ENCODE results near the gene TTBK1.
"Not testable (repeated sequence)": the region's sequence is repeated elsewhere in the genome, so short reads cannot be mapped to it uniquely, and the experiment has no call there.

Gene TTBK1

DNA sequence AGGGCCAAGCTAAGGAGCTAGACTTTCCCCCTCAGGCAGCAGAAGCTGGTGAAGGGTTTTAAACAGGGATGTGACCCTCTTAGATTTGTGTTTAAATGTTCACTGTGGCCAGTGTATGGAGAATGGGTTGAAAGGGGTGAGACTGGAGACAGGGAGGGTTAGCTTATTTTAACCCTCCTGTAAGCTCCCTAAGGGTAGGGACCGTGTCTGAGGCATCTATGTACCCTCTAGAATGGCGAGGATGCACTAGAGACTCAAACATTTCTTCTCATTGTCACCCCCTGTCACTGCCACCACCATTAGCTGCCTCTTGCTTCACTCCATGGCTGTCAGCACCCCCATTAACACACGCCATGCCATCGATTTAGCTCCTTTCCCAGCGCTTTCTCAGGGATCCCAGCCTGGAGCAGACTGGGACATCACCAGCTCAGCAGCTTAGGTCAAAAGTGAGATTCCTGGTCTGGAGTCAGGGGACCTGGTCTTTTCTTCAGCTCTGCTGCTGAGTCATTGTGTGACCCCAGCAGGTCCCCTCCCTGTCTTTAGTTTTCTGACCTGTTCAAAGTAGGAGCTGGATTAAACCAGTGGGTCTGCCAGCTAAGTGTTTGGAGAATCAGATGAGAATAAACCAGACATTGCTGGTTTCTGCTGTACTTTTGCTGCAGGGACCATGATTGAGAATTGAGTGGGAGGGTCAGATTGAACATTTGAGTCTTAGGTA, 53.7 kb downstream of the TTBK1 start:
- H3K9me3 ChIP-seq (ENCODE audit: control insufficient read depth, low read length), result no peaks in the 10 kb centered on the region

GRCh38 chr6:43297644-43298564, 54.6 kb downstream of the TTBK1 start, which contains the start of gene SLC22A7:
SLC22A7 (plus strand) TSS chr6:43298260; CDS start chr6:43298359, 99 bp downstream.
- no peak within 1 kb of the TSS for H3K27ac ChIP-seq (ENCODE audit: insufficient read depth, low read depth, low read length, poor library complexity, severe bottlenecking)
- WGBS, 2 experiments, result 93 to 94% methylated on average over 10 of the region's 10 CpGs

More for the DNA sequence above, 53.7 kb downstream of the TTBK1 start:
- Histone ChIP-seq H3K27ac (ENCODE audit: insufficient read depth, low read depth, low read length, poor library complexity, severe bottlenecking) (no peak overlapping the region), H3K36me3 (ENCODE audit: control insufficient read depth, insufficient read depth, low read length) (no peaks in the 10 kb centered on the region), H3K4me3 (ENCODE audit: insufficient read depth, low read depth, low read length) (no peak overlapping the region), H3K27me3 (ENCODE audit: control insufficient read depth, insufficient read depth, low read length, poor library complexity, severe bottlenecking) (no peaks in the 10 kb centered on the region), H3K4me1 (ENCODE audit: control insufficient read depth, insufficient read depth, low read length) (no peaks in the 10 kb centered on the region)
- WGBS, 2 experiments, result 93% methylated on average over 5 of the region's 5 CpGs

GRCh38 chr6:43298565-43299337, 55.5 kb downstream of the TTBK1 start:
- Histone ChIP-seq H3K4me3 (ENCODE audit: insufficient read depth, low read depth, low read length) (no peak overlapping the region), H3K4me1 (ENCODE audit: control insufficient read depth, insufficient read depth, low read length) (no peaks in the 10 kb centered on the region), H3K9me3 (ENCODE audit: control insufficient read depth, low read length) (no peaks in the 10 kb centered on the region), H3K27ac (ENCODE audit: insufficient read depth, low read depth, low read length, poor library complexity, severe bottlenecking) (no peak overlapping the region), H3K27me3 (ENCODE audit: control insufficient read depth, insufficient read depth, low read length, poor library complexity, severe bottlenecking) (no peaks in the 10 kb centered on the region), H3K36me3 (ENCODE audit: control insufficient read depth, insufficient read depth, low read length) (no peaks in the 10 kb centered on the region)
- 78 to 80% methylated on average over 11 to 12 of the region's 12 CpGs for WGBS, 2 experiments

More at GRCh38 chr6:43297644-43298564, 54.6 kb downstream of the TTBK1 start, which contains the start of gene SLC22A7:
- Histone ChIP-seq H3K4me1 (ENCODE audit: control insufficient read depth, insufficient read depth, low read length) (no peaks in the 10 kb centered on the region), H3K36me3 (ENCODE audit: control insufficient read depth, insufficient read depth, low read length) (no peaks in the 10 kb centered on the region), H3K9me3 (ENCODE audit: control insufficient read depth, low read length) (no peaks in the 10 kb centered on the region), H3K27me3 (ENCODE audit: control insufficient read depth, insufficient read depth, low read length, poor library complexity, severe bottlenecking) (no peaks in the 10 kb centered on the region), H3K4me3 (ENCODE audit: insufficient read depth, low read depth, low read length) (no peak within 1 kb of the TSS)

DNA sequence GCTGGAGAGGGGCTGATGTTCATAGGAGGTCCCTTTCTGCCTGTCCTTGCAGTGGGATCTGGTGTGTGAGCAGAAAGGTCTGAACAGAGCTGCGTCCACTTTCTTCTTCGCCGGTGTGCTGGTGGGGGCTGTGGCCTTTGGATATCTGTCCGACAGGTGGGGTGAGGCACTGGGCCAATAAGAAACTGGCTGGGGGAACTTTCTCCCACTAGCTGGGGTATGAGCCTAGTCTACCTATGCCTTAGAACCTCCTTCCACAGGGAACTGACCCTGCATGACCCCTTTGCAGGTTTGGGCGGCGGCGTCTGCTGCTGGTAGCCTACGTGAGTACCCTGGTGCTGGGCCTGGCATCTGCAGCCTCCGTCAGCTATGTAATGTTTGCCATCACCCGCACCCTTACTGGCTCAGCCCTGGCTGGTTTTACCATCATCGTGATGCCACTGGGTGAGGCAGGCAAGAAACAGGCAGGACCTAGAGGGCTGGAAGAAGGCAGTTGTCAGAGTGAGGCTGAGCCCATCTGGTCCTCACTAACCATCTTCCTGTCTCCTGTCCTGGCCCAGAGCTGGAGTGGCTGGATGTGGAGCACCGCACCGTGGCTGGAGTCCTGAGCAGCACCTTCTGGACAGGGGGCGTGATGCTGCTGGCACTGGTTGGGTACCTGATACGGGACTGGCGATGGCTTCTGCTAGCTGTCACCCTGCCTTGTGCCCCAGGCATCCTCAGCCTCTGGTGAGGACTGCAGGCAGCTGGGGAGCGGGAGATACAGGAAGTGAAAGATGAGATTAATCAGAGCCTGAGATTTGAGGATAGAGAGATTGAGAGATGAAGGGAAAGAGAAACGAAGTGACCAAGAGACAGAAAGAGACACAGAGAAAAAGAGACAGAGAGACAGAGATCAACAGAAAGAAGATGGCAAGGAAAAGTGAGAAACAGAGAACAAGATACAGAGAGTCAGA, 56.3 kb downstream of the TTBK1 start:
- Histone ChIP-seq H3K27ac (ENCODE audit: insufficient read depth, low read depth, low read length, poor library complexity, severe bottlenecking) (no peak overlapping the region), H3K36me3 (ENCODE audit: control insufficient read depth, insufficient read depth, low read length) (no peaks in the 10 kb centered on the region), H3K4me1 (ENCODE audit: control insufficient read depth, insufficient read depth, low read length) (no peaks in the 10 kb centered on the region), H3K9me3 (ENCODE audit: control insufficient read depth, low read length) (no peaks in the 10 kb centered on the region), H3K4me3 (ENCODE audit: insufficient read depth, low read depth, low read length) (no peak overlapping the region), H3K27me3 (ENCODE audit: control insufficient read depth, insufficient read depth, low read length, poor library complexity, severe bottlenecking) (no peaks in the 10 kb centered on the region)
- WGBS, 2 experiments, result 93 to 94% methylated on average over 18 of the region's 18 CpGs

- Histone ChIP-seq H3K27me3 (ENCODE audit: control insufficient read depth, insufficient read depth, low read length, poor library complexity, severe bottlenecking) (no peaks in the 10 kb centered on the region), H3K36me3 (ENCODE audit: control insufficient read depth, insufficient read depth, low read length) (no peaks in the 10 kb centered on the region), H3K4me3 (ENCODE audit: insufficient read depth, low read depth, low read length) (no peak overlapping the region), H3K9me3 (ENCODE audit: control insufficient read depth, low read length) (no peaks in the 10 kb centered on the region), H3K4me1 (ENCODE audit: control insufficient read depth, insufficient read depth, low read length) (no peaks in the 10 kb centered on the region), H3K27ac (ENCODE audit: insufficient read depth, low read depth, low read length, poor library complexity, severe bottlenecking) (no peak overlapping the region)
- WGBS, 2 experiments, result 91 to 92% methylated on average over 15 of the region's 15 CpGs
These were observed 58.0 kb downstream of the TTBK1 start for GRCh38 chr6:43301081-43301870.

DNA sequence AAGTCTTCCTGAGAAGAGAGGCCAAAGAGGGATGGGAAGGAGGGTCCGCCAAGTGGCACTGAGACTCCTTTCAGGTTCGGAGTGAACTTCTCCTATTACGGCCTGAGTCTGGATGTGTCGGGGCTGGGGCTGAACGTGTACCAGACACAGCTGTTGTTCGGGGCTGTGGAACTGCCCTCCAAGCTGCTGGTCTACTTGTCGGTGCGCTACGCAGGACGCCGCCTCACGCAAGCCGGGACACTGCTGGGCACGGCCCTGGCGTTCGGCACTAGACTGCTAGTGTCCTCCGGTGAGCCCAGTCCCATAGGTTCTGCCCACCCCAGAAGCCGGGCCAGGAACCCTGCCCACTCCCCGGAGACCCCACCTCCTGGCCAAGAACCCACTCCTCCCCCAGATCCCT, 58.8 kb downstream of the TTBK1 start:
- Histone ChIP-seq H3K4me1 (ENCODE audit: control insufficient read depth, insufficient read depth, low read length) (no peaks in the 10 kb centered on the region), H3K4me3 (ENCODE audit: insufficient read depth, low read depth, low read length) (no peak overlapping the region), H3K27ac (ENCODE audit: insufficient read depth, low read depth, low read length, poor library complexity, severe bottlenecking) (no peak overlapping the region), H3K36me3 (ENCODE audit: control insufficient read depth, insufficient read depth, low read length) (no peaks in the 10 kb centered on the region), H3K9me3 (ENCODE audit: control insufficient read depth, low read length) (no peaks in the 10 kb centered on the region), H3K27me3 (ENCODE audit: control insufficient read depth, insufficient read depth, low read length, poor library complexity, severe bottlenecking) (no peaks in the 10 kb centered on the region)
- 93 to 95% methylated on average over 19 of the region's 19 CpGs for WGBS, 2 experiments

- H3K36me3 ChIP-seq (ENCODE audit: control insufficient read depth, insufficient read depth, low read length); H3K4me3 ChIP-seq (ENCODE audit: insufficient read depth, low read depth, low read length); H3K4me1 ChIP-seq (ENCODE audit: control insufficient read depth, insufficient read depth, low read length); H3K27ac ChIP-seq (ENCODE audit: insufficient read depth, low read depth, low read length, poor library complexity, severe bottlenecking); H3K9me3 ChIP-seq (ENCODE audit: control insufficient read depth, low read length); H3K27me3 ChIP-seq (ENCODE audit: control insufficient read depth, insufficient read depth, low read length, poor library complexity, severe bottlenecking): not testable (repeated sequence)
- WGBS, 2 experiments, result 89 to 91% methylated on average over 11 of the region's 11 CpGs
These were observed 59.7 kb downstream of the TTBK1 start for GRCh38 chr6:43303006-43303405.

- Histone ChIP-seq H3K4me1 (ENCODE audit: control insufficient read depth, insufficient read depth, low read length) (no peaks in the 10 kb centered on the region), H3K4me3 (ENCODE audit: insufficient read depth, low read depth, low read length) (no peak overlapping the region), H3K27me3 (ENCODE audit: control insufficient read depth, insufficient read depth, low read length, poor library complexity, severe bottlenecking) (no peaks in the 10 kb centered on the region), H3K9me3 (ENCODE audit: control insufficient read depth, low read length) (no peaks in the 10 kb centered on the region), H3K27ac (ENCODE audit: insufficient read depth, low read depth, low read length, poor library complexity, severe bottlenecking) (no peak overlapping the region), H3K36me3 (ENCODE audit: control insufficient read depth, insufficient read depth, low read length) (no peaks in the 10 kb centered on the region)
- 92 to 93% methylated on average over 8 of the region's 8 CpGs for WGBS, 2 experiments
These were observed 60.6 kb downstream of the TTBK1 start for GRCh38 chr6:43303751-43304331.

Measured in ectodermal cell (in vitro differentiated cells).